ENCODE measurements around the gene AP4E1.
"Not testable (repeated sequence)": the region's sequence is repeated elsewhere in the genome, so short reads cannot be mapped to it uniquely, and the experiment has no call there.

The AP4E1 gene

DNA sequence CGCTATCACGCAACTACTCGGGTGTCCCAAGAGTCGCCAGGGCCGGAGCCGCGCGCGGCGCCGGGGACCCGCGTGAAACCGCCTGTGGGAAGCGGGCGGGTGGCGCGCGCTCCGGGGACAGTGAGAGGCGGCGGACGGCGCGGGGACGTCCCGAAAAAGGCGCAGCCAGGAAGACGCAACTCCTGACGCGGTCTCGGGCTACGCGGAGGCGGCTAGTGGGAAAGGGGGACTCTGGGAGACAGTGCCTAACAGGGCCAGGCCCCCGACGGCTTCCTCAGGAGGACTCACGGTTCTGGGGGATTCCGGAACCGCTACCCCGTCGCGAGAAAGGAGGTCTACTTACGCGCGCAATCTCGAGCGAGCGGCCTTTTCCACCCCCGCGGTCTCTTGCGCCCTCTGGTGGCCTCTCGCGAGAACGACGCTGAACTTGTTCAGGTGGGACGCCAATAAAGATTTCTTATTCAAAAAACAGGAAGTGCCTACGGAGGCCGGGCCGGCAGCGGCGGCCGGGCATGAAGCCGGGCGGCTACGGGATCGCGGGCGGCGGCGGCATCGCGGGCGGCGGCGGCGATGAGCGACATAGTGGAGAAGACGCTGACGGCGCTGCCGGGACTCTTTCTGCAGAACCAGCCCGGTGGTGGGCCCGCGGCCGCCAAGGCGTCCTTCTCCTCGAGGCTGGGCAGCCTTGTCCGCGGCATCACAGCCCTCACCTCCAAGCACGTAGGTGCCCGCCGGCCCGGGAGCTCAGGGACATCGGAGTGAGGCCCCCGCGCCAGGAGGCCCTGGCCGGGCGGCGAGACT, at the start of gene AP4E1:
Gene AP4E1, plus strand, starts transcription at position 475 of the 801 bp plus-strand sequence. Its CDS starts 96 bp downstream, at position 571.
- Mint-ChIP-seq H3K36me3 (peaks cover 8% of the 10 kb centered on the region), H3K27ac (peak within 1 kb of the TSS; percentile 99), H3K27me3 (no peaks in the 10 kb centered on the region), H3K4me3 (peak within 1 kb of the TSS; percentile 100), H3K9me3 (no peaks in the 10 kb centered on the region), H3K4me1 (peaks cover 37% of the 10 kb centered on the region)

GRCh38 chr15:50860824-50861223, 47.7 kb upstream of the AP4E1 start:
- no peaks in the 10 kb centered on the region for H3K36me3 Mint-ChIP-seq
- H3K27me3 Mint-ChIP-seq, result no peaks in the 10 kb centered on the region
- no peaks in the 10 kb centered on the region for H3K4me1 Mint-ChIP-seq
- no peak overlapping the region for H3K4me3 Mint-ChIP-seq
- H3K9me3 Mint-ChIP-seq, result no peaks in the 10 kb centered on the region
- H3K27ac Mint-ChIP-seq, result no peak overlapping the region

DNA sequence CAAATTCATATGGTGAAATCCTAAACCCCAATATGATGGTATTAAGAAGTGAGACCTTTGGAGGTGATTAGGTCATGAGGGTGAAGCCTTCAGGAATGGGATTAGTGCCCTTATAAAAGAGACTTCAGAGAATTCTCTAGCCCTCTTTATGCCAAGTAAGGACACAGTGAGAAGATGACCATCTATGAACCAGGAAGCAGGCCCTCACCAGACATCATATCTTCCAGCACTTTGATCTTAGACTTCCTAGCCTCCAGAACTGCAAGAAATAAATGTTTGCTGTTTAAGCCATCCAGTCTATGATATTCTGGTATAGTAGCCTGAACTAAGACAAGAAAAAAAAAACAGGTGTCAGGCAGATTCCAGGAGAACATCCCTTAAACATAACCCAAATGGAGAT, 45.9 kb upstream of the AP4E1 start:
- Mint-ChIP-seq H3K9me3 (no peaks in the 10 kb centered on the region), H3K27ac (no peak overlapping the region), H3K27me3 (no peaks in the 10 kb centered on the region), H3K4me1 (no peaks in the 10 kb centered on the region), H3K36me3 (no peaks in the 10 kb centered on the region), H3K4me3 (no peak overlapping the region)

DNA sequence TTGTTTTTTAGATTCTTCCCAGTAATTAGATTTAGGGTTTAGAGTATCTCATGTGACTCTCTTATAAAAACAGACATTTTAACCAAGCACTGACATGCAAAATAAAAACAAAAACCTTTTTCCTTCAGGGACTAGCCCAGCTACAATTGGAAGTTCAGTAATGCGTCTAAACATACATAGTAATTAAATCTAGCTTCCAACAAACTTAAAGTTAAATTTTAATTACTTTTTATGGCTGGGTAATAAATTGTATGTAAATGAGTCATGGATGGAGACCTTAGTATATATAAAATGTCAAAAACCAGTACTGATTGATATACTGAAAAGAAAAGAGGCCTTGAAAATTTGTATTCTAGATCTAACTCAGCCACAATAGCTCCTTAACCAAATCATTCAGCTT, 43.6 kb upstream of the AP4E1 start:
- no peaks in the 10 kb centered on the region for H3K27me3 Mint-ChIP-seq
- no peaks in the 10 kb centered on the region for H3K9me3 Mint-ChIP-seq
- no peaks in the 10 kb centered on the region for H3K4me1 Mint-ChIP-seq
- no peak overlapping the region for H3K27ac Mint-ChIP-seq
- H3K36me3 Mint-ChIP-seq, result no peaks in the 10 kb centered on the region
- no peak overlapping the region for H3K4me3 Mint-ChIP-seq

- no peak overlapping the region for H3K4me3 Mint-ChIP-seq
- H3K27me3 Mint-ChIP-seq, result no peaks in the 10 kb centered on the region
- no peaks in the 10 kb centered on the region for H3K4me1 Mint-ChIP-seq
- no peaks in the 10 kb centered on the region for H3K9me3 Mint-ChIP-seq
- H3K27ac Mint-ChIP-seq, result no peak overlapping the region
- no peaks in the 10 kb centered on the region for H3K36me3 Mint-ChIP-seq
Observed at GRCh38 chr15:50865515-50866353, 42.7 kb upstream of the AP4E1 start.

DNA sequence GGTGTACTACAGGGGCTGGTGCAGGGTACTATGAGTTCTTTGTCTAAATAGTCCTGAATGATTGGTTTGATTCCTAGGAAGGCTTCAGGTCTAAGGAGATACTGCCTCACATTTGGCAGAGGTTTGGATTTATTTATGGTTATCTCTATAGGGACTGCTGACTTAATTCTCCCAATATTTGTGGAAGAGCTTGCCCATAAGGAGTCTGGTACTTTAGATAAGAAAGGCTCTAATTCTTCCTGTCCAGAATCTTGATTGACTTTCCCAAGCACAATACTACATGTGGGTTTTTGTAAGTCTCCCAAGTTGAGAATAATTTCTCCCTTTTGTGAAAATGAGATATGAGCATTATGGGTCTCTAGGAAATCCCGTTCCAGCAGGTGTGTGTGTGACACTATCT, 36.7 kb upstream of the AP4E1 start:
- no peaks in the 10 kb centered on the region for H3K27me3 Mint-ChIP-seq
- no peaks in the 10 kb centered on the region for H3K9me3 Mint-ChIP-seq
- no peaks in the 10 kb centered on the region for H3K36me3 Mint-ChIP-seq
- no peak overlapping the region for H3K4me3 Mint-ChIP-seq
- peaks cover 5% of the 10 kb centered on the region for H3K4me1 Mint-ChIP-seq
- H3K27ac Mint-ChIP-seq, result no peak overlapping the region

- H3K9me3 Mint-ChIP-seq, result no peaks in the 10 kb centered on the region
- peaks cover 11% of the 10 kb centered on the region for H3K4me1 Mint-ChIP-seq
- H3K27ac Mint-ChIP-seq, result no peak overlapping the region
- H3K27me3 Mint-ChIP-seq, result no peaks in the 10 kb centered on the region
- no peak overlapping the region for H3K4me3 Mint-ChIP-seq
- no peaks in the 10 kb centered on the region for H3K36me3 Mint-ChIP-seq
Observed at GRCh38 chr15:50872832-50873426, 35.6 kb upstream of the AP4E1 start.

DNA sequence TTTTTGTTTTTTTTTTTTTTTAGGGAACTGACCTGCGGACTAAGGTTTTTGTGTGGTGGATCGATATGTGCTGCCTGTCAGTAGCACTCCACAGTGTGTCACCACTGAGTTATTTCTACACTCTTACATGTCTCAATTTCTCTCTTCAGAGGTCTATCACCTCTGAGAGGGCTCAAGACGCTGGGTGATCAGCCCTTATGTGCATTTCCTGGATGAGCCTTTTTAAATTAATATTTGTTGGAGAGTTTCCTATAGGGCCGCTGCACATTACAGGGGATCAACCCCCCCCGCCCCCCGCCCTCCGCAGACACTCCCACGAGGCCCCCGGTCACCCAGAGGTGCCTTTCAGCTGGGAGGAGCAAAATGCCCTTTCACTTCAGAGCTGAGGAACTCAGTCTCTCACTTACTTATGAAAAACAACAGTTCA, 34.5 kb upstream of the AP4E1 start:
- H3K27ac Mint-ChIP-seq, result no peak overlapping the region
- H3K27me3 Mint-ChIP-seq, result no peaks in the 10 kb centered on the region
- H3K4me3 Mint-ChIP-seq, result no peak overlapping the region
- peaks cover 21% of the 10 kb centered on the region for H3K4me1 Mint-ChIP-seq
- H3K36me3 Mint-ChIP-seq, result no peaks in the 10 kb centered on the region
- H3K9me3 Mint-ChIP-seq, result no peaks in the 10 kb centered on the region

GRCh38 chr15:50875238-50875637, 33.2 kb upstream of the AP4E1 start:
- peaks cover 27% of the 10 kb centered on the region for H3K4me1 Mint-ChIP-seq
- not testable (repeated sequence) for H3K27ac Mint-ChIP-seq, H3K36me3 Mint-ChIP-seq, H3K9me3 Mint-ChIP-seq, H3K27me3 Mint-ChIP-seq, H3K4me3 Mint-ChIP-seq

- Mint-ChIP-seq H3K27me3 (no peaks in the 10 kb centered on the region), H3K27ac (no peak overlapping the region)
Observed at GRCh38 chr15:50876260-50876988, 32.1 kb upstream of the AP4E1 start.

GRCh38 chr15:50876989-50877360, 31.5 kb upstream of the AP4E1 start:
- peak overlapping the region; percentile 76 for H3K4me3 Mint-ChIP-seq
- peaks cover 44% of the 10 kb centered on the region for H3K4me1 Mint-ChIP-seq
- H3K27me3 Mint-ChIP-seq, result no peaks in the 10 kb centered on the region
- H3K36me3 Mint-ChIP-seq, result no peaks in the 10 kb centered on the region
- no peaks in the 10 kb centered on the region for H3K9me3 Mint-ChIP-seq
- no peak overlapping the region for H3K27ac Mint-ChIP-seq

More at GRCh38 chr15:50876260-50876988, 32.1 kb upstream of the AP4E1 start:
- H3K4me3 Mint-ChIP-seq, result peak overlapping the region; percentile 76
- H3K36me3 Mint-ChIP-seq, result no peaks in the 10 kb centered on the region
- H3K4me1 Mint-ChIP-seq, result peaks cover 39% of the 10 kb centered on the region
- H3K9me3 Mint-ChIP-seq, result no peaks in the 10 kb centered on the region

DNA sequence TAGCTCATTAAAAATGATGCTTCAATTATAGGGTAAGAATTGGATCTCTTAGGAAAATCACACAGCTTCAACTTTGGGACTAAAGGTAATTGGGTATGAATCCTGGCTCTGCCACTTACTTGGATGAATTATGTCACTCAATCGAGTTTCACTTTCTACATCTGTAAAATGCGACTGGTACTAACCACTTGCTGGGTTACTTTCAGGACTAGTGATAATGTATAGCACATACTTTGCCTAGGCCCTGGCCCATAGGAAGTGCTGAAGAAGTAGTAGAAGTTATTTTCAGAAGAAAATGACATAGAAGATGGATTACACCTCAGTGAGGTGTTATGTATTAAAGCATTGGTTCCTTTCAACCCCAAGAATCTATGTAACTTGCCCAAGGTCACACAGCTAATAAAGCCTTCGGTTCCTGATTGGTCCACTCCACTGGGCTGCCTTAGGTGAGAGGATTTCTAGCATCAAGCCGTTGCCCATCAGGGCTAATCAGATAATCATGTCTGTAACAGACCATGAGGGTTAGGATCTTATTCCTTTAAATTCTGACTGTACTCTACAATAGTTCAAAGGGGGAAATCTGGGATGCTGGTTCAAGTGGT, 29.4 kb upstream of the AP4E1 start:
- no peaks in the 10 kb centered on the region for H3K9me3 Mint-ChIP-seq
- peak overlapping the region; percentile 86 for H3K27ac Mint-ChIP-seq

GRCh38 chr15:50880206-50880605, 28.3 kb upstream of the AP4E1 start:
- H3K27me3 Mint-ChIP-seq, result no peaks in the 10 kb centered on the region
- H3K9me3 Mint-ChIP-seq, result no peaks in the 10 kb centered on the region
- H3K27ac Mint-ChIP-seq, result peak overlapping the region; percentile 57
- H3K4me1 Mint-ChIP-seq, result peaks cover 59% of the 10 kb centered on the region
- H3K4me3 Mint-ChIP-seq, result peak overlapping the region; percentile 51
- no peaks in the 10 kb centered on the region for H3K36me3 Mint-ChIP-seq

More for the DNA sequence above, 29.4 kb upstream of the AP4E1 start:
- no peaks in the 10 kb centered on the region for H3K27me3 Mint-ChIP-seq
- no peaks in the 10 kb centered on the region for H3K36me3 Mint-ChIP-seq
- H3K4me3 Mint-ChIP-seq, result peak overlapping the region; percentile 62
- peaks cover 52% of the 10 kb centered on the region for H3K4me1 Mint-ChIP-seq

- no peaks in the 10 kb centered on the region for H3K27me3 Mint-ChIP-seq
- peak overlapping the region; percentile 51 for H3K4me3 Mint-ChIP-seq
- H3K27ac Mint-ChIP-seq, result peak overlapping the region; percentile 57
- no peaks in the 10 kb centered on the region for H3K9me3 Mint-ChIP-seq
- H3K36me3 Mint-ChIP-seq, result no peaks in the 10 kb centered on the region
- peaks cover 64% of the 10 kb centered on the region for H3K4me1 Mint-ChIP-seq
Observed at GRCh38 chr15:50880651-50881114, 27.8 kb upstream of the AP4E1 start.
